HL-60 (cell line): ENCODE results near the gene EMC9.
A peak's percentile ranks its signal among the peaks of the same experiment; 100 is the strongest.

Experiments
- DNase-seq, 2 experiments: peaks; one replicate each; pipeline ENCODE4 v3.0.0-alpha.2; 2010 to 2020; ENCODE audit warnings: low read depth in 1 of 2, low spot score in 1 of 2
- H3K27ac ChIP-seq: fragments of 250-450 bp; sonication (Bioruptor Pico); replicated peaks from 2 replicates; pipeline ENCODE4 v1.5.1; 2020; ENCODE audit warnings: mild to moderate bottlenecking, moderate library complexity
- H3K27me3 ChIP-seq: fragments of 250-450 bp; sonication (Bioruptor Pico); 2 replicates; pipeline ENCODE4 v1.5.1; 2021; ENCODE audit warnings: mild to moderate bottlenecking, moderate library complexity; ENCODE audit not compliant: insufficient read depth, poor library complexity, severe bottlenecking
- H3K4me3 ChIP-seq: replicated peaks from 2 replicates; pipeline ENCODE4 v1.5.1; 2011; ENCODE audit warnings: mild to moderate bottlenecking, control low read depth, low read length; ENCODE audit not compliant: insufficient read depth
- GABPA ChIP-seq: IDR thresholded peaks from 2 replicates; pipeline ENCODE4 v1.6.1; 2012; ENCODE audit warnings: low read depth
- POLR2AphosphoS5 ChIP-seq: IDR thresholded peaks from 2 replicates; pipeline ENCODE4 v1.6.1; 2012; ENCODE audit warnings: low read depth
- REST ChIP-seq: IDR thresholded peaks from 2 replicates; pipeline ENCODE4 v1.6.1; 2012; ENCODE audit warnings: low read depth; ENCODE audit not compliant: insufficient replicate concordance
- SPI1 ChIP-seq: IDR thresholded peaks from 2 replicates; pipeline ENCODE4 v1.6.1; 2012; ENCODE audit warnings: low read depth, mild to moderate bottlenecking, borderline replicate concordance
- TF ChIP-seq, protein P1 (sequence below): IDR thresholded peaks from one replicate; pipeline ENCODE4 v1.5.1; 2011; ENCODE audit warnings: low read length, control low read depth, inconsistent platforms; ENCODE audit not compliant: insufficient read depth

Gene EMC9

GRCh38 chr14:24093901-24094840 is 47.2 kb downstream of the EMC9 start, which contains the start of gene PCK2:
Gene PCK2 (plus strand): TSS chr14:24094311. CDS start chr14:24094406, 95 bp downstream.
- Histone ChIP-seq H3K4me3 (peak within 1 kb of the TSS; percentile 82), H3K27me3 (no peaks in the 10 kb centered on the region), H3K27ac (peak within 1 kb of the TSS; percentile 93)
- DNase-seq = peak; percentile 78 to 92
- TF ChIP-seq, protein P1, sequence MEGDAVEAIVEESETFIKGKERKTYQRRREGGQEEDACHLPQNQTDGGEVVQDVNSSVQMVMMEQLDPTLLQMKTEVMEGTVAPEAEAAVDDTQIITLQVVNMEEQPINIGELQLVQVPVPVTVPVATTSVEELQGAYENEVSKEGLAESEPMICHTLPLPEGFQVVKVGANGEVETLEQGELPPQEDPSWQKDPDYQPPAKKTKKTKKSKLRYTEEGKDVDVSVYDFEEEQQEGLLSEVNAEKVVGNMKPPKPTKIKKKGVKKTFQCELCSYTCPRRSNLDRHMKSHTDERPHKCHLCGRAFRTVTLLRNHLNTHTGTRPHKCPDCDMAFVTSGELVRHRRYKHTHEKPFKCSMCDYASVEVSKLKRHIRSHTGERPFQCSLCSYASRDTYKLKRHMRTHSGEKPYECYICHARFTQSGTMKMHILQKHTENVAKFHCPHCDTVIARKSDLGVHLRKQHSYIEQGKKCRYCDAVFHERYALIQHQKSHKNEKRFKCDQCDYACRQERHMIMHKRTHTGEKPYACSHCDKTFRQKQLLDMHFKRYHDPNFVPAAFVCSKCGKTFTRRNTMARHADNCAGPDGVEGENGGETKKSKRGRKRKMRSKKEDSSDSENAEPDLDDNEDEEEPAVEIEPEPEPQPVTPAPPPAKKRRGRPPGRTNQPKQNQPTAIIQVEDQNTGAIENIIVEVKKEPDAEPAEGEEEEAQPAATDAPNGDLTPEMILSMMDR = no peak
- TF ChIP-seq SPI1 = peak; percentile 90
- TF ChIP-seq POLR2AphosphoS5 = peak; percentile 85

DNA sequence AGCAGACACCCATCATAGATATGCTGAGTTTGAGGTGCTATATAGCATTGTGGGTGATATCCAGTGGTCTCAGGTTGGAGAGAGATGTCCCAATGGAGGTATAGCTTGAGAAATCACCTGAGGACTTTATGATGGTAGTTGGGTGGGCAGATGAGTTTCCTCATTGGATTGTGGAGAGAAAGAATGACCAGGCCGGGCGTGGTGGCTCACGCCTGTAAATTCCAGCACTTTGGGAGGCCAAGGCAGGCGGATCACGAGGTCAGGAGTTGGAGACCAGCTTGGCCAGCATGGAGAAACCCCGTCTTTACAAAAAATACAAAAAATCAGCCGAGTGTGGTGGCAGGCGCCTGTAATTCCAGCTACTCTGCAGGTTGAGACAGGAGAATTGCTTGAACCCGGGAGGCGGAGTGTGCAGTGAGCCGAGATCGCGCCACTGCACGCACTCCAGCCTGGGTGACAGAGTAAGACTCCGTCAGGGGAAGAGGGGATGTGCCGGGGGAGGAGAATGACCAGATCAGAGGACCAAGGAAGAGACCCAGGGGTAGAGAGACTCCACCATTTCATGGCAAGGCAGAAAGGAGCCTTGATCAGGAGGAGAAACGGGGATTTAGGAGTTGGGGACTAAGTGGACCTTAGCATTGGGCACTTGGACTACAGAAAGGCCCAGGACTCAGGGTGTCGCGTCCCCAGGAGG is 48.0 kb downstream of the EMC9 start:
- Histone ChIP-seq H3K27me3 (no peaks in the 10 kb centered on the region), H3K27ac (peak overlapping the region; percentile 93), H3K4me3 (peak overlapping the region; percentile 82)
- no peak for DNase-seq
- TF ChIP-seq, protein P1 = no peak
- TF ChIP-seq GABPA (no peak), SPI1 (no peak), POLR2AphosphoS5 (no peak), REST (no peak)

DNA sequence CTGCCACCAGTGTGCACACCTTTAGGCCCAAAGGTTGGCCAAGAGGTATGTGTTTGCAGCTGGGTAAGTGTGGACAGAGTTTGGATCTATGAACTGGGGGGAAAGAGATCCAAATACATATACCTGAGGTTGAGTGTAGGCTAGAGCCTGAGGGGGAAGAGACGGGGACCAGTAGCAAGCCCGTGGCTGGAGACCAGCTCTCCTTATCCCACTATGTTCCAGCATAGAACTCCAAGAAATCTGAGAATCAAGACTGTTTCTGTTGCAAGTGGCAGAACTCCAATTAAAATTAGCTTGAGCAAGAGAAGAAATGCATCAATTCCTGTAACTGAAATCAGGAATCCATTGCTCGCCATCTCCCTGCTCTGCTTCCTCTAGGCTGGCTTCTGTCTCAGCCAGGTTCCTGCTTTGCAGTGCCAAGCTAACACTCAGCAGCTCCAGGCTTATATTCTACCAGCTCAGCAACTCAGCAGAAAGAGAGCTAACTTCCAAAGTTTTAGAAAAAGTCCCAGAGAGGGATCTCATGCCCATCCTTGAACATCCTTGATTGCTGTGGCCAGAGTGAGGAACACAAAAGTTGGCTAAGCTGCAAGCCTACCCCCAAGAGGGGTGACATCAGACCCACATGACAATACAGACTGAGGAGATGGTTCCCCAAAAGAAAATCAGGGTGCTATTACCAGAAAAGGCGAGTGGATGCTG is 48.7 kb downstream of the EMC9 start:
- Histone ChIP-seq H3K4me3 (no peak overlapping the region), H3K27ac (no peak overlapping the region), H3K27me3 (no peaks in the 10 kb centered on the region)
- no peak for DNase-seq
- no peak for TF ChIP-seq GABPA
- no peak for TF ChIP-seq POLR2AphosphoS5
- no peak for TF ChIP-seq SPI1
- TF ChIP-seq REST = no peak
- TF ChIP-seq, protein P1 = no peak
